ENCODE results near the gene TMEM179B. TPM values are rescaled to one million over a fixed set of nuclear protein-coding genes. Genes with fewer than 3 reads are reported as not detected.
A peak's percentile ranks its signal among the peaks of the same experiment; 100 is the strongest.
"Not testable (repeated sequence)": the region's sequence is repeated elsewhere in the genome, so short reads cannot be mapped to it uniquely, and the experiment has no call there.

Gene TMEM179B
- total RNA-seq, 1 donor from 2014 or later = 47.7 TPM

DNA sequence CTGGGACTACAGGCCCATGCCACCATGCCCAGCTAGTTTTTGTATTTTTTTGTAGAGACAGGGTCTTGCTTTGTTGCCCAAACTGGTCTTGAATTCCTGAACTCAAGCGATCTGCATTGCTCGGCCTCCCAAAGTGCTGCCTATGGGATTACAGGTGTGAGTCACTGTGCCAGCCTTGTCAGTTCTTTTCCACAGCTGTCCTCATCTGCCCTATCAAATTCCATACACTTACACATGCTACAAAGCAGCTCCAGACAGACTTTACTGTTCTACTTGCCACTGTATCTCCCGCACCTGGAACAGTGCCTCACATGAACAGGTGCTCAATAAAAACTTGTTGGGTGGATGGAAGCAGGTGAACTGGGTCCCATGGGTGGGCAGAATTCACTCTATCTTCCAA is 36.5 kb downstream of the TMEM179B start:
- H3K4me3 Mint-ChIP-seq (ENCODE audit: unreplicated experiment) = no peak overlapping the region
- no peaks in the 10 kb centered on the region for H3K27me3 Mint-ChIP-seq (ENCODE audit: unreplicated experiment)
- no peak overlapping the region for H3K27ac Mint-ChIP-seq (ENCODE audit: unreplicated experiment)
- TF ChIP-seq, protein P1, sequence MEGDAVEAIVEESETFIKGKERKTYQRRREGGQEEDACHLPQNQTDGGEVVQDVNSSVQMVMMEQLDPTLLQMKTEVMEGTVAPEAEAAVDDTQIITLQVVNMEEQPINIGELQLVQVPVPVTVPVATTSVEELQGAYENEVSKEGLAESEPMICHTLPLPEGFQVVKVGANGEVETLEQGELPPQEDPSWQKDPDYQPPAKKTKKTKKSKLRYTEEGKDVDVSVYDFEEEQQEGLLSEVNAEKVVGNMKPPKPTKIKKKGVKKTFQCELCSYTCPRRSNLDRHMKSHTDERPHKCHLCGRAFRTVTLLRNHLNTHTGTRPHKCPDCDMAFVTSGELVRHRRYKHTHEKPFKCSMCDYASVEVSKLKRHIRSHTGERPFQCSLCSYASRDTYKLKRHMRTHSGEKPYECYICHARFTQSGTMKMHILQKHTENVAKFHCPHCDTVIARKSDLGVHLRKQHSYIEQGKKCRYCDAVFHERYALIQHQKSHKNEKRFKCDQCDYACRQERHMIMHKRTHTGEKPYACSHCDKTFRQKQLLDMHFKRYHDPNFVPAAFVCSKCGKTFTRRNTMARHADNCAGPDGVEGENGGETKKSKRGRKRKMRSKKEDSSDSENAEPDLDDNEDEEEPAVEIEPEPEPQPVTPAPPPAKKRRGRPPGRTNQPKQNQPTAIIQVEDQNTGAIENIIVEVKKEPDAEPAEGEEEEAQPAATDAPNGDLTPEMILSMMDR (IDR thresholded peaks at IDR 0.05) = no peak
- no peaks in the 10 kb centered on the region for H3K9me3 Mint-ChIP-seq (ENCODE audit: unreplicated experiment)
- no peak for DNase-seq (ENCODE audit: extremely low spot score, unreplicated experiment)
- H3K36me3 Mint-ChIP-seq (ENCODE audit: unreplicated experiment) = peaks cover 47% of the 10 kb centered on the region
- no peaks in the 10 kb centered on the region for H3K4me1 Mint-ChIP-seq (ENCODE audit: unreplicated experiment)

DNA sequence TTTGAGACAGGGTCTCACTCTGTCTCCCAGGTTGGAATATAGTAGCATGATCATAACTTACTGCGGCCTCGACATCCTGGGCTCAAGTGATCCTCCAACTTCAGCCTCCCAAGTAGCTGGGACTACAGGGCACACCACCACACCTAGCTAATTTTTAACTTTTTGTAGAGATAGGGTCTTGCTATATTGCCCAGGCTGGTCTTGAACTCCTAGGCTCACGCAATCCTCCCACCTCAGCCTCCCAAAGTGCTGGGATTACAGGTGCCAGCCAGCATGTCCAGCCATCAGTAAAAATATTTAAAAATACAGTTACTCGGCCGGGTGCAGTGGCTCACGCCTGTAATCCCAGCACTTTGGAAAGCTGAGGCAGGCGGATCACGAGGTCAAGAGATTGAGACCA is 40.9 kb downstream of the TMEM179B start:
- DNase-seq (ENCODE audit: extremely low spot score, unreplicated experiment); H3K4me3 Mint-ChIP-seq (ENCODE audit: unreplicated experiment); H3K9me3 Mint-ChIP-seq (ENCODE audit: unreplicated experiment); H3K27ac Mint-ChIP-seq (ENCODE audit: unreplicated experiment); H3K27me3 Mint-ChIP-seq (ENCODE audit: unreplicated experiment): not testable (repeated sequence)
- Mint-ChIP-seq H3K36me3 (ENCODE audit: unreplicated experiment) (peaks cover 33% of the 10 kb centered on the region), H3K4me1 (ENCODE audit: unreplicated experiment) (peaks cover 19% of the 10 kb centered on the region)

DNA sequence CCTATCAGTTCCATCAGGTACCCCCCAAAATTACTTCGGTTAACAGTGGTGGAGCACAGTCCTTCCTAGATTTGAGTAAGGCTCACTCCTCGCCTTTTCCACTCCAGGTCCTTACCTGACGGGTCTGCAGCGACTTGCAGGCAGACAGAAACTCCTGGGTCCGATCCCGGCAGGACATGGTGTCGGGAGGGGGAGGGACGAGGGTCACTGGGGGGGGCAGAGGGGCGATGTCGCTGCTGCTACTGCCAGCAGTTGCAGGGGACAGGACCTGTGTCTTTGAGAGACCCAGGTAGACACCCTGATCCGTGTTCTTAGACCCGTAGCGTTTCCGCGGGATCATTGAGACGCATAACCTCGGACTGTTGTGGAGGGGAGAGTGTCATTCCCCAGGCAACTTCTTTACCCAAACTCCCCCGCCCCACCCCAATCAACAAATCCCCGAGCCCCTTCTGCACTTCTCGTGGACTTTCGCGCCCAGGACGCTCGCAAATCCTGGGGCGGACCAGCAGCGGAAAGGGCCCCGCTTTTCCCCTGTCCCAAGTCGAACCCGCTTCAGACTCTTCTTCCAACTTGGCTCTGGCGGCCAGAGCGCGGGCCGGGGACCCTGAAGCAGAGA is 43.8 kb downstream of the TMEM179B start:
- Mint-ChIP-seq H3K4me1 (ENCODE audit: unreplicated experiment) (peaks cover 30% of the 10 kb centered on the region), H3K9me3 (ENCODE audit: unreplicated experiment) (no peaks in the 10 kb centered on the region), H3K27me3 (ENCODE audit: unreplicated experiment) (no peaks in the 10 kb centered on the region), H3K27ac (ENCODE audit: unreplicated experiment) (peak overlapping the region; percentile 100), H3K36me3 (ENCODE audit: unreplicated experiment) (peaks cover 17% of the 10 kb centered on the region), H3K4me3 (ENCODE audit: unreplicated experiment) (peak overlapping the region; percentile 98)
- DNase-seq (ENCODE audit: extremely low spot score, unreplicated experiment) = no peak
- TF ChIP-seq, protein P1 (IDR thresholded peaks at IDR 0.05) = no peak

DNA sequence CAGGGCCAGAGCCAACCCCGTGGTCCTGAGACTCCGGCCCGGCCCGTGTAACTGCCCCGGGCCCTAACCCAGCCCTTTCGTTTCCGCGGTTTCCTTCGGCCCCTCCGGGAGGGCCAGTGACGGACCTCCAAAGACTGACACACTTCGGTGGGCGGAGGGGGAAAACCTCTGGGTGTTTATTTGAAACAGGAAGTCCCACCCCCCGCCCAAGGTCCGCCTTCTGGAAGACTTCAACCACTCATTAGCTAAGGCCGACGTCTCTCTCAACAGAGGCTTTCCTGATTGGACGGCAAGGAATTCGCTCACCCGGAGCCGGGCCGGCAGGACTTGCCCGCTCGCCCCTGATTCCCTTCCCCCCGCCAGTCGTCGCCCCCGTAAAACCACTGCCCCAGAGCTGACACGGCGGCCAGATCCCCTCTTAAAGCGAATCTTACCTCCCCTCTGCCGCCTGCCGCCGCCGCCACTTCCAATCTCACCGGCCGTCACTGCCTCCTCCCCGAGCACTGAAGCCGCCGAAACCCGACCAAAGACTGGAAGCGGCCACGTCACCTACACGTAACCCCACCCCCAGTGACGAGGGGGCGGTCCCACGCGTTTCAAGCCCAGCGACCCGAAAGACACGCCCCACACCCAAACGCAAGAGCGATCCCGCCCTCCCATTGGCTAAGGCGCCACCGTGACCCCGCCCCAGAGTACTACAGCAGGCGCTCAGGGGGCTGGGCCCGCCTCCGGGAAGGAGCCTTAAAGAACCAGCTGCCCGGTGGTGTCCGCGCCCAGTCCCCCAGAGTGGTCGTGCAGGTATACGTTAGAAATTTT is 44.5 kb downstream of the TMEM179B start, which contains the start of gene STX5:
STX5 (minus strand) TSS at position 532 of the 816 bp plus-strand sequence. CDS start 808 bp downstream, outside the sequence.
- Mint-ChIP-seq H3K27me3 (ENCODE audit: unreplicated experiment) (no peaks in the 10 kb centered on the region), H3K4me3 (ENCODE audit: unreplicated experiment) (peak within 1 kb of the TSS; percentile 98)
- peak; percentile 100 for DNase-seq (ENCODE audit: extremely low spot score, unreplicated experiment)

DNA sequence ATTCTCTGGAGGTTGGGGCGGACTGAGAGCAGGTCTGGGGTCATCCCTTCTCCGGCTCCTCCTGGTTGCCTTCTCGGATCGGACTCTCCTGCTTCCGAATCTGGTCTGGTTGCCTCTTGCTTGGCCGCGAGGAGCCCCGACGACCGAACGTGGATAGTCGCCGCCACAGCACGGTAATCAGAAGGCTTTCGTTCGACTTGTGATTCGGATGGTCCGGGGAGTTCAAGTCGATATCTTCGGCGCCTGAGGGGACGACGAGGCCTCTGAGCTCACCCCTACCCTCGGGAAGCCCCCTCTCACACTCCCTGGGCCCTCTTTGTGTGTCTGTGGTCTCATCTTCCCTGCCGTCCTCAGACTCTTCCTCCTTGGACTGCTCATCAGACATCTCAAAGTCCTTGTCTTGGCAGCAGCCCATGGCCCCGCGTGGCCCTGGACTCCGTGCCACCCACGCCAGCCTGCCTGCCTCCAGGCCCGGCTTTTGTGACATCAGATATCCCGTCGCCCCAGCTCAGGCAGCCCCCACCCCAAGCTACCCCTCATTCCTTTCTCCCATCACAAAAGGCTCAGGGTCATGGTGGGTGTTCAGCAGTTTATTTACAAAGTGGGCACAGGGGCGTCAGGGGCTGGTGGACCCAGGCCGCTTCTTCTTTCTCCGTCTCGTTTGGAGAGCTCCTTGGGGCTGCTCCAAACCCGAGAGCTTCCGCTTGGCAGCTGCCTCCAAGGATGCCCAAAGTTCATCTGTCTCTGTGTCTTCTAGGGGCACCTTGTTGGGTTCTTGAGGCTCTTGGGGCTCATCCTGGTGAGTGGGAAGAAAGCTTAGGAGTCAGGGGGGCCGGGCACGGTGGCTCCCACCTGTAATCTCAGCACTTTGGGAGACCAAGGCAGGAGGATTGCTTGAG is 45.4 kb downstream of the TMEM179B start, which contains the start of gene TEX54:
TEX54 (minus strand) TSS at position 506 of the 899 bp plus-strand sequence.
- Mint-ChIP-seq H3K9me3 (ENCODE audit: unreplicated experiment) (no peaks in the 10 kb centered on the region), H3K36me3 (ENCODE audit: unreplicated experiment) (peaks cover 12% of the 10 kb centered on the region), H3K4me1 (ENCODE audit: unreplicated experiment) (peaks cover 33% of the 10 kb centered on the region), H3K4me3 (ENCODE audit: unreplicated experiment) (peak within 1 kb of the TSS; percentile 98), H3K27me3 (ENCODE audit: unreplicated experiment) (no peaks in the 10 kb centered on the region), H3K27ac (ENCODE audit: unreplicated experiment) (peak within 1 kb of the TSS; percentile 100)
- TF ChIP-seq, protein P1 (IDR thresholded peaks at IDR 0.05) = no peak
- peak; percentile 82 for DNase-seq (ENCODE audit: extremely low spot score, unreplicated experiment)

More for the DNA sequence above, 44.5 kb downstream of the TMEM179B start, which contains the start of gene STX5:
- peak within 1 kb of the TSS; percentile 100 for H3K27ac Mint-ChIP-seq (ENCODE audit: unreplicated experiment)
- no peaks in the 10 kb centered on the region for H3K9me3 Mint-ChIP-seq (ENCODE audit: unreplicated experiment)
- peaks cover 30% of the 10 kb centered on the region for H3K4me1 Mint-ChIP-seq (ENCODE audit: unreplicated experiment)
- TF ChIP-seq, protein P1 (IDR thresholded peaks at IDR 0.05) = no peak
- peaks cover 17% of the 10 kb centered on the region for H3K36me3 Mint-ChIP-seq (ENCODE audit: unreplicated experiment)
